DOHH2 (cell line): Measurements from ENCODE around the gene AFF1.

Source experiments
- H3F3A ChIP-seq: fragments of 200-600 bp; sonication (generic), shearing (Covaris generic); 2 replicates; pipeline ENCODE4 v1.6.0; 2016; ENCODE audit warnings: antibody characterized with exemption, mild to moderate bottlenecking; ENCODE audit not compliant: control insufficient read depth, insufficient read depth
- H3K27ac ChIP-seq: fragments of 200-600 bp; sonication (generic); 2 replicates; pipeline ENCODE4 v1.5.1; 2014; ENCODE audit warnings: low read depth, mild to moderate bottlenecking, low read length, moderate library complexity
- H3K27me3 ChIP-seq: fragments of 200-600 bp; sonication (generic); 2 replicates; pipeline ENCODE4 v1.6.1; 2014; ENCODE audit warnings: mild to moderate bottlenecking, low read length, mixed read lengths; ENCODE audit not compliant: control insufficient read depth
- H3K36me3 ChIP-seq: fragments of 200-600 bp; sonication (generic); 2 replicates; pipeline ENCODE4 v1.6.1; 2014; ENCODE audit warnings: mild to moderate bottlenecking, low read length, moderate library complexity, mixed read lengths; ENCODE audit not compliant: control insufficient read depth
- H3K4me1 ChIP-seq: fragments of 200-600 bp; sonication (generic); 2 replicates; pipeline ENCODE4 v1.6.1; 2014; ENCODE audit warnings: mild to moderate bottlenecking, low read length, mixed read lengths; ENCODE audit not compliant: control insufficient read depth
- H3K4me2 ChIP-seq: fragments of 200-600 bp; sonication (generic); 2 replicates; pipeline ENCODE4 v1.6.0; 2014; ENCODE audit warnings: mild to moderate bottlenecking, low read length, moderate library complexity
- H3K4me3 ChIP-seq: fragments of 200-600 bp; sonication (generic); 2 replicates; pipeline ENCODE4 v1.5.1; 2014; ENCODE audit warnings: mild to moderate bottlenecking, low read length, mixed read lengths
- H3K79me2 ChIP-seq: fragments of 200-600 bp; sonication (generic); 2 replicates; pipeline ENCODE4 v1.6.1; 2014; ENCODE audit warnings: mild to moderate bottlenecking, low read length, mixed read lengths; ENCODE audit not compliant: control insufficient read depth
- H3K9me2 ChIP-seq: fragments of 200-600 bp; sonication (generic); replicated peaks from 2 replicates; pipeline ENCODE4 v1.6.1; 2014; ENCODE audit warnings: mild to moderate bottlenecking, low read length, mixed read lengths; ENCODE audit not compliant: control insufficient read depth
- H3K9me3 ChIP-seq: fragments of 200-600 bp; sonication (generic); 2 replicates; pipeline ENCODE4 v1.6.1; 2014; ENCODE audit warnings: antibody characterized with exemption, low read length, mixed read lengths; ENCODE audit not compliant: control insufficient read depth, insufficient read depth
- H4K20me1 ChIP-seq: fragments of 200-600 bp; sonication (generic); 2 replicates; pipeline ENCODE4 v1.6.0; 2014; ENCODE audit warnings: low read depth, mild to moderate bottlenecking, antibody characterized with exemption, low read length, moderate library complexity; ENCODE audit not compliant: control insufficient read depth, insufficient read depth
- EZH2phosphoT487 ChIP-seq: fragments of 200-600 bp; sonication (generic); IDR thresholded peaks from 2 replicates; pipeline ENCODE4 v1.6.1; 2017; ENCODE audit warnings: borderline replicate concordance, mild to moderate bottlenecking, antibody characterized with exemption, low read length, moderate library complexity, mixed read lengths
- TF ChIP-seq, protein P1 (sequence below): fragments of 200-600 bp; sonication (generic); IDR thresholded peaks from one replicate; pipeline ENCODE4 v1.5.1; 2014; ENCODE audit warnings: antibody characterized with exemption, mild to moderate bottlenecking, low read depth, low read length; ENCODE audit not compliant: poor library complexity, severe bottlenecking

The AFF1 gene

DNA sequence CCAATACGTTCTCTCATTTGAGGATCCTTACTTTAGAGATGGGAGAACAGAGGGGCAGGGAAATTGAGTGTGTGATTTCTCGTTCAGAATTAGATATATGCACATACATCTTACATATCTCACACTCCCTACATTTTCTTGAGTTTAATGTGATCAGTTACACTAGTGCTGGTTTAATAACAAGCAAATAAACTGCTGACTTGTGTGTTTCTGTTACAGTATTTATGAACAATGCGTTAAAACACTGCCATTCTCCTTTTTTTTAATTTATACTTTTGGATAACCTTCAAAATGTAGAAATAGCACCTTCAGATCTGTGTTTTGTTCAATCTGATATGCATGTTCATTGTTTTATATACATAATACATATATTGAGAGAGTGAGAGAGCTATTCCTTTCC lies 155.5 kb downstream of the AFF1 start:
- Histone ChIP-seq H3K27ac (no peak overlapping the region), H3K36me3 (no peaks in the 10 kb centered on the region), H3K27me3 (no peaks in the 10 kb centered on the region), H3K4me1 (peaks cover 24% of the 10 kb centered on the region), H3K4me2 (no peak overlapping the region), H3K9me2 (no peaks in the 10 kb centered on the region), H3K79me2 (no peaks in the 10 kb centered on the region), H3K9me3 (no peaks in the 10 kb centered on the region), H3K4me3 (no peak overlapping the region), H4K20me1 (no peaks in the 10 kb centered on the region), H3F3A (peaks cover 2% of the 10 kb centered on the region; the same call in 1 of the 2 replicates)
- TF ChIP-seq, protein P1, sequence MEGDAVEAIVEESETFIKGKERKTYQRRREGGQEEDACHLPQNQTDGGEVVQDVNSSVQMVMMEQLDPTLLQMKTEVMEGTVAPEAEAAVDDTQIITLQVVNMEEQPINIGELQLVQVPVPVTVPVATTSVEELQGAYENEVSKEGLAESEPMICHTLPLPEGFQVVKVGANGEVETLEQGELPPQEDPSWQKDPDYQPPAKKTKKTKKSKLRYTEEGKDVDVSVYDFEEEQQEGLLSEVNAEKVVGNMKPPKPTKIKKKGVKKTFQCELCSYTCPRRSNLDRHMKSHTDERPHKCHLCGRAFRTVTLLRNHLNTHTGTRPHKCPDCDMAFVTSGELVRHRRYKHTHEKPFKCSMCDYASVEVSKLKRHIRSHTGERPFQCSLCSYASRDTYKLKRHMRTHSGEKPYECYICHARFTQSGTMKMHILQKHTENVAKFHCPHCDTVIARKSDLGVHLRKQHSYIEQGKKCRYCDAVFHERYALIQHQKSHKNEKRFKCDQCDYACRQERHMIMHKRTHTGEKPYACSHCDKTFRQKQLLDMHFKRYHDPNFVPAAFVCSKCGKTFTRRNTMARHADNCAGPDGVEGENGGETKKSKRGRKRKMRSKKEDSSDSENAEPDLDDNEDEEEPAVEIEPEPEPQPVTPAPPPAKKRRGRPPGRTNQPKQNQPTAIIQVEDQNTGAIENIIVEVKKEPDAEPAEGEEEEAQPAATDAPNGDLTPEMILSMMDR, result no peak
- TF ChIP-seq EZH2phosphoT487, result no peak

DNA sequence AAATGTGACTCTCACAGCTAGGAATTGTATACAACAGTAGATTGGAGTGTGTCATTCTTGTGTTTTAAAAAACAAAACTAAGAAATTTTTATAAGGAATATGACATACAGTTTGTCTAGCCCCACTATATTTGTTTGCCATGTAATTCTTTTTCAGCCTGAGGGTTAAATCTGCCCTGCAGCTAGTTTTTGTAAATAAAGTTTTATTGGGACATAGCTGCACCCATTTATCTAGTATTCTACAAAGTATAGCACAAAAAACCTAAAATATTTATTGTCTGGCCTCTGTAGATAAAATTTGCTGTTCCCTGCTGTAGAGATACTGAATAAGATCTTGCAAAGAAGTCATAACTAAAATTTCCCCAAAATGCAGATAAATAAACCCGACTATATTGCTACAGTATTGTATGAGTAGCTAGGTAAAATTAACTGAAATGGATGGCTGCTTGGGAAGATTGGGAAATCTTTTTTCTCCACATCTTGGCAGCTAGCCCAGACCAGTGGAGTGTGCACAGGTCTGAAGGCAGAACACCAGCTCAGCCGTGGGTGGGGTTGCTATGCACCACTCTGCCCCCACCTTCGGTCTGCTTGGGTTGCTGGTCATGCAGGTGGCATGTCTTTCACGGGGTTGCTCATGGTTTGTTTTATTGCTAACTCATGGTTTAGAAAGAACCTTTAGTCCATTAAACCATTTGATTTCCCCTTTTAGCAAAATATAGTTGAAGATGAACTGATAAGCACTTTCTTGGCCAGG lies 157.8 kb downstream of the AFF1 start:
- no peak overlapping the region for H3K4me2 ChIP-seq

DNA sequence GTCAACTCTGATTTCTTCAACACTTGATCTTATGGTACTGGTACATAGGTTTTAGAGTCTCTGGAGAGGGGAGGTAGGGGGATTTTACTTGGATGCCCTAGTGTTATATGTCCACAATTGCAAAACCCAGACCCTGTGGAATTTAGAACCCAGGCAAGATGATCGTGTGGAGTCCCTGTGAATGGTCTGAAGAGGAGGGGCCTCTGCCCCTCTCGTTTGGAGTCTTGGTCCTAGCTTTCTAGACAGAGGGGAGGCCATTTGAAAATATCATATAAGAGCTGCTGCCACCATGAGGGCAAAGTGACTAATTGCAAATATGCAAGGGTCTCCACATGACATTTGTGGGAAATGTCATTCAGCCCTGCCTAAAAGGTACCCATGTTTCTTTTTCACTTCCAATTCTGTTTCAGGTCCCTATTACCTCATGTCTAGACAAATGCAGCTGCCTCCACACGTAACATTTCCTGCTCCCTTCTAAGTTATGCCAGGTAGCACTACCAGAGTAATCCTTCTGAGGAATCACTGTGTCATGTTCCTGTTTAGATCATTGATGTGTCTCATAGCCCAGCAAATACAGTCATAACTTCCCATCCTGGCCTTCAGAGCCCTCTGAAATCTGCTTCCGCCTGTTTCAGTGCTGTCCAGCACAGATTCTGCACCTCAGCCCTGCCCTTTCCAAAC lies 158.8 kb downstream of the AFF1 start:
- H3K4me3 ChIP-seq, result no peak overlapping the region

More for the DNA sequence above, 157.8 kb downstream of the AFF1 start:
- H3K27ac ChIP-seq, result no peak overlapping the region
- H3K9me2 ChIP-seq, result no peaks in the 10 kb centered on the region
- no peaks in the 10 kb centered on the region for H3K9me3 ChIP-seq
- peaks cover 18% of the 10 kb centered on the region for H3K4me1 ChIP-seq
- TF ChIP-seq EZH2phosphoT487, result no peak
- TF ChIP-seq, protein P1, result no peak
- no peaks in the 10 kb centered on the region for H3K36me3 ChIP-seq
- H3K27me3 ChIP-seq, result no peaks in the 10 kb centered on the region
- peaks cover 2% of the 10 kb centered on the region; the same call in 1 of the 2 replicates for H3F3A ChIP-seq
- H3K4me3 ChIP-seq, result no peak overlapping the region
- H4K20me1 ChIP-seq, result no peaks in the 10 kb centered on the region
- no peaks in the 10 kb centered on the region for H3K79me2 ChIP-seq

More for the DNA sequence above, 158.8 kb downstream of the AFF1 start:
- H3K27ac ChIP-seq, result no peak overlapping the region
- no peaks in the 10 kb centered on the region for H3K9me2 ChIP-seq
- no peaks in the 10 kb centered on the region for H3K27me3 ChIP-seq
- no peaks in the 10 kb centered on the region for H3K9me3 ChIP-seq
- H4K20me1 ChIP-seq, result no peaks in the 10 kb centered on the region
- no peaks in the 10 kb centered on the region for H3K79me2 ChIP-seq
- peaks cover 18% of the 10 kb centered on the region for H3K4me1 ChIP-seq
- H3F3A ChIP-seq, result peaks cover 2% of the 10 kb centered on the region; the same call in 1 of the 2 replicates
- TF ChIP-seq, protein P1, result peak; percentile 82
- no peak for TF ChIP-seq EZH2phosphoT487
- no peak overlapping the region for H3K4me2 ChIP-seq
- no peaks in the 10 kb centered on the region for H3K36me3 ChIP-seq
